Spleen (tissue), 7 donors: Measurements from ENCODE around the gene SLC25A44.

Experiments
- CTCF ChIP-seq, 11 experiments: fragments of 200-600 bp in 7 of 11; fragments of 450-650 bp in 4 of 11; sonication (generic) in 4 of 11; IDR thresholded peaks in 8 of 11; conservative IDR thresholded peaks in 3 of 11; 1 replicate in 7 of 11; 2 replicates in 4 of 11; pipeline versions ENCODE4 v1.4.0 to v1.8.0; 2016 to 2021; ENCODE audit warnings: antibody characterized with exemption in 11 of 11, inconsistent platforms in 4 of 11, mild to moderate bottlenecking in 1 of 11
- POLR2A ChIP-seq, 3 donors: fragments of 450-650 bp; IDR thresholded peaks; one replicate each; pipeline ENCODE4 v1.5.1; 2017; ENCODE audit warnings: antibody characterized with exemption in 3 of 3, mild to moderate bottlenecking in 1 of 3
- POLR2AphosphoS5 ChIP-seq, 3 donors: sonication (generic); formaldehyde crosslinking; IDR thresholded peaks; one replicate each; pipeline ENCODE4 v1.5.1; 2017; ENCODE audit warnings: antibody characterized with exemption in 3 of 3
- donor health status: DM: no; HTN: no; CAD: no; lungs with moderate emphysema.
- donor health status: DM: no; HTN: no; CAD: no.
- donor health status: DM: no; HTN: no; CAD: no.

- TF ChIP-seq POLR2A (IDR thresholded peaks at IDR 0.05) (no peak), CTCF (IDR thresholded peaks at IDR 0.05 in 8 of 11, conservative IDR thresholded peaks at IDR 0.05 in 3 of 11) (peak; percentile 60 to 89 (median 79)), POLR2AphosphoS5 (IDR thresholded peaks at IDR 0.05) (peak in 2 of 3 donors; percentile 62 to 67)
Measured at GRCh38 chr1:156146020-156146768, 47.7 kb upstream of the SLC25A44 start.
